ENCODE measurements around the gene KRT78. TPM values are rescaled to one million over a fixed set of nuclear protein-coding genes. Genes with fewer than 3 reads are reported as not detected.

KRT78 gene
- total and polyA plus RNA-seq, 2 of the 13 experiments (the other 11 are each of a cell fraction or from before 2014, with no cell fraction given) = not detected

DNA sequence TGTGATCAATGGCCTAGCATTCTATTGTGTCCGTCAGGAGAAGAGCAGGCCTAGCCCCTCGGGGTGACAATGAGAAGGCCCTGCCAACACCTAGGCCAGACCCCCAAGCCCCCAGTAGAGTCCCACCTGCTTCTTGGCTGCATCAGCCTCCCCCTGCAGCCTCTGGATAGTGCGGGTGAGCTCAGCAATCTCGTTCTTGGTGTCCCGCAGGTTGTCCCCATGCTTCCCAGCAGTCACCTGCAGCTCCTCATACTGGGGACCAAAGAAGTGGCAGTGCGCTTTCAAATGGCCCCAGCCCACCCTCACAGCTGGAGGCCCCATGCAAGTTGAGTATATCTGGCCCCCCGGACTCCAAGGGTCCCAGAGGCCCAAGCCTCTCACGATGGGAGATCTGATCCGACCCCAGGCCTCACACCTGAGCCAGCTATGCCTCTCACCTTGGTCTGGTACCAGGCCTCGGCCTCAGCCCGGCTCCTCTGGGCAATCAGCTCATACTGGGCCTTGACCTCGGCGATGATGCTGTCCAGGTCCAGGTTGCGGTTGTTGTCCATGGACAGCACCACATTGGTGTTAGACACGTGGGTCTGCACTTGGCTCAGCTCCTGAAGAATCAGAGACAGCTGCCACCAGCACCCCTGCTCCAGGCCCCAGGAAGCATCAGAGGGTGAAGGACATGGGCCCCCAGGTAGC is 24.9 kb downstream of the KRT78 start:
- Histone ChIP-seq H3K27me3 (ENCODE audit: control insufficient read depth in 1 of 2, insufficient read depth in 2 of 2, low read length in 2 of 2) (peaks cover 1 to 34% of the 10 kb centered on the region in 2 experiments; a peak in 3 of 5 replicates), H3K9ac (ENCODE audit: insufficient read depth, low read depth, low read length) (no peak overlapping the region), H3K36me3 (replicated peaks in 1 of 2; ENCODE audit: control insufficient read depth in 1 of 2, insufficient read depth in 2 of 2, low read length in 2 of 2) (no peaks in the 10 kb centered on the region), H3K4me1 (ENCODE audit: insufficient read depth, low read length) (peaks cover 9% of the 10 kb centered on the region), H4K20me1 (ENCODE audit: insufficient read depth, low read length) (no peaks in the 10 kb centered on the region), H3K27ac (ENCODE audit: extremely low read length, insufficient read depth, low read length) (no peak overlapping the region), H3K4me2 (ENCODE audit: low read depth, low read length) (no peak overlapping the region), H3K79me2 (ENCODE audit: insufficient read depth, low read length) (no peaks in the 10 kb centered on the region), H3K4me3 (replicated peaks in 1 of 3; ENCODE audit: insufficient read depth in 1 of 3, low read depth in 2 of 3, low read length in 3 of 3) (no peak overlapping the region), H3K9me3 (ENCODE audit: low read length) (no peaks in the 10 kb centered on the region), H2AFZ (ENCODE audit: low read length) (no peak overlapping the region)
- BruUV-seq (replicated peaks) = no TSS peak
- TF ChIP-seq, protein P1, sequence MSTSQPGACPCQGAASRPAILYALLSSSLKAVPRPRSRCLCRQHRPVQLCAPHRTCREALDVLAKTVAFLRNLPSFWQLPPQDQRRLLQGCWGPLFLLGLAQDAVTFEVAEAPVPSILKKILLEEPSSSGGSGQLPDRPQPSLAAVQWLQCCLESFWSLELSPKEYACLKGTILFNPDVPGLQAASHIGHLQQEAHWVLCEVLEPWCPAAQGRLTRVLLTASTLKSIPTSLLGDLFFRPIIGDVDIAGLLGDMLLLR (CRISPR knock-in tag; IDR thresholded peaks at IDR 0.05) = no peak
- no peak for TF ChIP-seq SRY (CRISPR knock-in tag; IDR thresholded peaks at IDR 0.05)
- no peak for TF ChIP-seq ZMYM3 (CRISPR knock-in tag; IDR thresholded peaks at IDR 0.05)
- TF ChIP-seq ZNF572 (CRISPR knock-in tag; IDR thresholded peaks at IDR 0.05) = no peak
- no peak for TF ChIP-seq DR1 (CRISPR knock-in tag; IDR thresholded peaks at IDR 0.05)
- no peak for TF ChIP-seq GABPA (IDR thresholded peaks at IDR 0.05; ENCODE audit: low read depth, low read length)
- no peak for TF ChIP-seq GABPA (CRISPR knock-in tag; IDR thresholded peaks at IDR 0.05; ENCODE audit: low read depth)
- TF ChIP-seq, protein P2, sequence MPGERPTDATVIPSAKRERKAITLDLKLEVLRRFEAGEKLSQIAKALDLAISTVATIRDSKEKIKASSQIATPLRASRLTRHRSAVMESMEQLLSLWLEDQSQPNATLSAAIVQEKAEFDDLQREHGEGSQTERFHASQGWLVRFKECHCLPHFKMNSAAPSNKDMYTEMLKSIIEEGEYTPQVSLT (CRISPR knock-in tag; IDR thresholded peaks at IDR 0.05; ENCODE audit: borderline replicate concordance, low read depth) = no peak
- TF ChIP-seq, protein P3, sequence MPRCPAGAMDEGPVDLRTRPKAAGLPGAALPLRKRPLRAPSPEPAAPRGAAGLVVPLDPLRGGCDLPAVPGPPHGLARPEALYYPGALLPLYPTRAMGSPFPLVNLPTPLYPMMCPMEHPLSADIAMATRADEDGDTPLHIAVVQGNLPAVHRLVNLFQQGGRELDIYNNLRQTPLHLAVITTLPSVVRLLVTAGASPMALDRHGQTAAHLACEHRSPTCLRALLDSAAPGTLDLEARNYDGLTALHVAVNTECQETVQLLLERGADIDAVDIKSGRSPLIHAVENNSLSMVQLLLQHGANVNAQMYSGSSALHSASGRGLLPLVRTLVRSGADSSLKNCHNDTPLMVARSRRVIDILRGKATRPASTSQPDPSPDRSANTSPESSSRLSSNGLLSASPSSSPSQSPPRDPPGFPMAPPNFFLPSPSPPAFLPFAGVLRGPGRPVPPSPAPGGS (CRISPR knock-in tag; IDR thresholded peaks at IDR 0.05) = no peak
- TF ChIP-seq ZFP36L1 (CRISPR knock-in tag; IDR thresholded peaks at IDR 0.05) = no peak
- no peak for TF ChIP-seq ZNF282 (IDR thresholded peaks at IDR 0.05; ENCODE audit: partially characterized antibody)
- no peak for TF ChIP-seq GATAD2A (CRISPR knock-in tag; IDR thresholded peaks at IDR 0.05)
- no peak for TF ChIP-seq ZNF432 (CRISPR knock-in tag; IDR thresholded peaks at IDR 0.05; ENCODE audit: borderline replicate concordance)
- no peak for TF ChIP-seq ZZZ3 (CRISPR knock-in tag; IDR thresholded peaks at IDR 0.05; ENCODE audit: borderline replicate concordance)
- TF ChIP-seq ZNF251 (CRISPR knock-in tag; IDR thresholded peaks at IDR 0.05) = no peak
- TF ChIP-seq MTA3 (CRISPR knock-in tag; IDR thresholded peaks at IDR 0.05) = no peak
- TF ChIP-seq ZNF30 (CRISPR knock-in tag; IDR thresholded peaks at IDR 0.05) = no peak
- no peak for TF ChIP-seq NRL (CRISPR knock-in tag; IDR thresholded peaks at IDR 0.05; ENCODE audit: borderline replicate concordance)
- TF ChIP-seq ZNF335 (CRISPR knock-in tag; IDR thresholded peaks at IDR 0.05) = no peak
- TF ChIP-seq, protein P4, sequence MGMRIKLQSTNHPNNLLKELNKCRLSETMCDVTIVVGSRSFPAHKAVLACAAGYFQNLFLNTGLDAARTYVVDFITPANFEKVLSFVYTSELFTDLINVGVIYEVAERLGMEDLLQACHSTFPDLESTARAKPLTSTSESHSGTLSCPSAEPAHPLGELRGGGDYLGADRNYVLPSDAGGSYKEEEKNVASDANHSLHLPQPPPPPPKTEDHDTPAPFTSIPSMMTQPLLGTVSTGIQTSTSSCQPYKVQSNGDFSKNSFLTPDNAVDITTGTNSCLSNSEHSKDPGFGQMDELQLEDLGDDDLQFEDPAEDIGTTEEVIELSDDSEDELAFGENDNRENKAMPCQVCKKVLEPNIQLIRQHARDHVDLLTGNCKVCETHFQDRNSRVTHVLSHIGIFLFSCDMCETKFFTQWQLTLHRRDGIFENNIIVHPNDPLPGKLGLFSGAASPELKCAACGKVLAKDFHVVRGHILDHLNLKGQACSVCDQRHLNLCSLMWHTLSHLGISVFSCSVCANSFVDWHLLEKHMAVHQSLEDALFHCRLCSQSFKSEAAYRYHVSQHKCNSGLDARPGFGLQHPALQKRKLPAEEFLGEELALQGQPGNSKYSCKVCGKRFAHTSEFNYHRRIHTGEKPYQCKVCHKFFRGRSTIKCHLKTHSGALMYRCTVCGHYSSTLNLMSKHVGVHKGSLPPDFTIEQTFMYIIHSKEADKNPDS (CRISPR knock-in tag; IDR thresholded peaks at IDR 0.05) = no peak
- ATAC-seq (no peak), DNase-seq (ENCODE audit: low spot score) (no peak), FAIRE-seq (no peak)
- 7% methylated on average over 3 of the region's 15 CpGs for WGBS (ENCODE audit: low lambda C conversion rate)
- intact Hi-C loops (cut with micrococcal nuclease; ENCODE audit: unreplicated experiment) (no loop called here), in situ Hi-C loops (cut with HindIII; ENCODE audit: extremely low pct_ligation_motif_present, low pct_unique_long_range_greater_than_20kb) (no loop called here)
- ChIA-PET CTCF (ENCODE audit: low intra/inter-chr PET ratio, low total read pairs) (no interaction called here), POLR2A (no interaction called here)
